GM12878 (cell line): ENCODE data around the gene EMP3. TPM values are rescaled to one million over a fixed set of nuclear protein-coding genes. Genes with fewer than 3 reads are reported as not detected.
A peak's percentile ranks its signal among the peaks of the same experiment; 100 is the strongest.

Source experiments
- ATAC-seq: fragments of 200-7000 bp; cut with Tn5 transposase; 3 replicates; pipeline ENCODE4 v1.9.1; 2020; ENCODE audit warnings: mild to moderate bottlenecking, moderate library complexity
- BruUV-seq: library from RNA; stranded (reverse); fragments of 400-500 nt; replicated peaks from 2 replicates; lab custom pipeline; 2021; lab: Mats Ljungman, UMichigan
- CTCF ChIA-PET: fragments of 300-600 bp; sonication (Branson Sonifier 250); formaldehyde crosslinking; extraction: SDS; loops from one replicate; lab custom pipeline; 2021; ENCODE audit warnings: inconsistent platforms; lab: Yijun Ruan, JAX
- POLR2A ChIA-PET: fragments of 350-600 bp; formaldehyde crosslinking; extraction: SDS; loops from one replicate; lab custom pipeline; 2021; ENCODE audit warnings: inconsistent platforms; lab: Charles Lee
- RAD21 ChIA-PET: fragments of 300-600 bp; sonication (Branson Sonifier 250); formaldehyde crosslinking; loops from one replicate; lab custom pipeline; 2023; ENCODE audit warnings: antibody characterized with exemption; ENCODE audit not compliant: unreplicated experiment; lab: Charles Lee
- SMC1A ChIA-PET: fragments of 300-600 bp; sonication (Branson Sonifier 250); formaldehyde crosslinking; loops from one replicate; lab custom pipeline; 2023; ENCODE audit not compliant: unreplicated experiment, uncharacterized antibody; lab: Charles Lee
- DNase-seq: peaks from one replicate; pipeline ENCODE4 v3.0.0-alpha.2; 2011; ENCODE audit warnings: low read depth, low spot score
- FAIRE-seq: peaks from 3 replicates; lab custom pipeline; 2011; peaks lifted over from hg19 to GRCh38; lab: Jason Lieb, UNC
- H2AFZ ChIP-seq: 2 replicates; pipeline ENCODE4 v1.6.0; 2011; ENCODE audit warnings: low read depth, low read length, control low read depth; ENCODE audit not compliant: control insufficient read depth
- H3K27ac ChIP-seq: 2 replicates; pipeline ENCODE4 v1.5.1; 2011; ENCODE audit warnings: control low read depth; ENCODE audit not compliant: control insufficient read depth, insufficient read depth
- H3K27me3 ChIP-seq, 2 experiments: replicated peaks in 1 of 2; 2 replicates each; pipeline versions ENCODE4 v1.6.0 to v1.6.1; 2011; ENCODE audit warnings: low read length in 1 of 2; ENCODE audit not compliant: control insufficient read depth in 2 of 2, insufficient read depth in 2 of 2
- H3K36me3 ChIP-seq, 2 experiments: 2 replicates each; pipeline ENCODE4 v1.5.1; 2011; ENCODE audit warnings: low read length in 1 of 2; ENCODE audit not compliant: control insufficient read depth in 2 of 2, insufficient read depth in 2 of 2
- H3K4me1 ChIP-seq: 2 replicates; pipeline ENCODE4 v1.6.1; 2011; ENCODE audit warnings: mild to moderate bottlenecking, low read length, moderate library complexity, mixed read lengths; ENCODE audit not compliant: control insufficient read depth, insufficient read depth
- H3K4me2 ChIP-seq: 2 replicates; pipeline ENCODE4 v1.6.0; 2011; ENCODE audit warnings: control low read depth; ENCODE audit not compliant: control insufficient read depth, insufficient read depth
- H3K4me3 ChIP-seq: fragments of 200-600 bp; sonication (generic); 2 replicates; pipeline ENCODE4 v1.5.1; 2016
- H3K79me2 ChIP-seq: 2 replicates; pipeline ENCODE4 v1.6.0; 2011; ENCODE audit warnings: low read length; ENCODE audit not compliant: control insufficient read depth, insufficient read depth
- H3K9ac ChIP-seq: 2 replicates; pipeline ENCODE4 v1.8.0; 2011; ENCODE audit warnings: low read length, control low read depth, mixed read lengths; ENCODE audit not compliant: control insufficient read depth, insufficient read depth
- H3K9me3 ChIP-seq: replicated peaks from 3 replicates; pipeline ENCODE4 v1.5.1; 2011; ENCODE audit warnings: mild to moderate bottlenecking, low read length; ENCODE audit not compliant: control insufficient read depth, insufficient read depth
- H4K20me1 ChIP-seq: 2 replicates; pipeline ENCODE4 v1.6.0; 2011; ENCODE audit not compliant: control insufficient read depth, insufficient read depth
- ASH2L ChIP-seq: fragments of 300-600, 200-600 bp; sonication (generic); IDR thresholded peaks from 2 replicates; pipeline ENCODE4 v1.6.1; 2017; ENCODE audit warnings: low read depth, mild to moderate bottlenecking, borderline replicate concordance
- BRCA1 ChIP-seq: IDR thresholded peaks from 2 replicates; pipeline ENCODE4 v1.6.1; 2011; ENCODE audit warnings: low read depth, low read length, improper control_type of control experiment
- CHD4 ChIP-seq: fragments of 200-600 bp; sonication (generic); IDR thresholded peaks from 2 replicates; pipeline ENCODE4 v1.6.1; 2016; ENCODE audit warnings: mild to moderate bottlenecking
- CTCF ChIP-seq, 3 experiments: IDR thresholded peaks in 2 of 3; conservative IDR thresholded peaks in 1 of 3; 2 replicates each; pipeline ENCODE4 v1.5.1; 2011; ENCODE audit warnings: low read depth in 3 of 3, low read length in 3 of 3, mild to moderate bottlenecking in 3 of 3, control low read depth in 2 of 3, moderate library complexity in 2 of 3, inconsistent platforms in 1 of 3, mixed read lengths in 1 of 3; ENCODE audit not compliant: control insufficient read depth in 2 of 3, insufficient read depth in 1 of 3; ENCODE audit errors: extremely low read depth in 1 of 3
- DPF2 ChIP-seq: fragments of 450-650 bp; IDR thresholded peaks from 2 replicates; pipeline ENCODE4 v1.6.1; 2017; ENCODE audit warnings: mild to moderate bottlenecking
- GABPA ChIP-seq: IDR thresholded peaks from 2 replicates; pipeline ENCODE4 v1.6.1; 2014; ENCODE audit warnings: antibody characterized with exemption, low read depth, mild to moderate bottlenecking, inconsistent platforms
- HCFC1 ChIP-seq: fragments of 150-350 bp; IDR thresholded peaks from 2 replicates; pipeline ENCODE4 v1.6.1; 2014; ENCODE audit warnings: low read length
- HDAC2 ChIP-seq: fragments of 200-600 bp; sonication (generic); IDR thresholded peaks from 2 replicates; pipeline ENCODE4 v1.6.1; 2017
- IKZF1 ChIP-seq: fragments of 450-650 bp; conservative IDR thresholded peaks from 2 replicates; pipeline ENCODE4 v1.6.1; 2017; ENCODE audit warnings: antibody characterized with exemption, mild to moderate bottlenecking
- KLF5 ChIP-seq: fragments of 450-650 bp; IDR thresholded peaks from 2 replicates; pipeline ENCODE4 v1.6.1; 2014; ENCODE audit warnings: mild to moderate bottlenecking; ENCODE audit not compliant: partially characterized antibody
- NFYB ChIP-seq: IDR thresholded peaks from 2 replicates; pipeline ENCODE4 v1.6.1; 2011; ENCODE audit warnings: low read depth, mild to moderate bottlenecking, low read length, improper control_type of control experiment, moderate library complexity; ENCODE audit not compliant: insufficient read depth
- NR2F1 ChIP-seq: fragments of 450-650 bp; conservative IDR thresholded peaks from 2 replicates; pipeline ENCODE4 v1.6.1; 2017; ENCODE audit warnings: mild to moderate bottlenecking
- PAX8 ChIP-seq: fragments of 450-650 bp; IDR thresholded peaks from 2 replicates; pipeline ENCODE4 v1.6.1; 2017; ENCODE audit warnings: mild to moderate bottlenecking, moderate library complexity
- SIX5 ChIP-seq: IDR thresholded peaks from 2 replicates; pipeline ENCODE4 v1.6.1; 2011; ENCODE audit warnings: mild to moderate bottlenecking, low read depth, low read length, moderate library complexity; ENCODE audit not compliant: severe bottlenecking
- SMAD5 ChIP-seq: IDR thresholded peaks from 2 replicates; pipeline ENCODE4 v1.6.1; 2016; ENCODE audit warnings: antibody characterized with exemption, low read depth
- SREBF2 ChIP-seq: IDR thresholded peaks from 2 replicates; pipeline ENCODE4 v1.6.1; 2012; ENCODE audit warnings: mild to moderate bottlenecking, low read length
- ZNF24 ChIP-seq: fragments of 450-650 bp; IDR thresholded peaks from 2 replicates; pipeline ENCODE4 v1.6.1; 2017; ENCODE audit warnings: antibody characterized with exemption, mild to moderate bottlenecking
- WGBS: methylation state at CpG from one replicate; pipeline ENCODE4 v1.1.6; 2016; ENCODE audit warnings: low lambda C conversion rate; ENCODE audit not compliant: insufficient replicate concordance, insufficient coverage; ENCODE audit errors: missing lambda C conversion rate; 5-methylcytosine and 5-hydroxymethylcytosine counted together
- in situ Hi-C: fragments of 300-500 bp; cut with MboI; formaldehyde crosslinking; loops from 9 replicates; pipeline ENCODE4 v1.14.3; 2018; ENCODE audit warnings: mixed read lengths
- intact Hi-C: fragments of 100-400 bp; cut with micrococcal nuclease; formaldehyde crosslinking; loops from one replicate; pipeline ENCODE4 v1.14.2; 2022; ENCODE audit not compliant: unreplicated experiment
- polyA plus RNA-seq, 11 experiments: library from polyadenylated mRNA; depleted of rRNA in 4 of 11; unstranded in 6 of 11; stranded (reverse) in 5 of 11; fragments of >200 nt; fragmentation: Nextera tagmentation in 4 of 11; fragmentation: Illumina TruSeq in 1 of 11; extraction: Ambion mirVana in 4 of 11; extraction: Trizol in 1 of 11; gene quantifications; 1 replicate in 1 of 11; 2 replicates in 10 of 11; pipeline versions ENCODE4 v1.2.1 to v1.2.3, GENCODE V29; 2011 to 2016; ENCODE audit warnings: inconsistent platforms in 2 of 11, missing spikeins in 2 of 11, low read depth in 1 of 11
- total RNA-seq, 4 experiments: library from RNA; depleted of rRNA in 3 of 4; stranded (reverse); fragments of >200 nt in 3 of 4; fragmentation: Illumina TruSeq in 1 of 4; extraction: Trizol in 1 of 4; gene quantifications; 2 replicates each; pipeline versions ENCODE4 v1.2.1 to v1.2.3, GENCODE V29; 2013 to 2021

Gene EMP3
- total and polyA plus RNA-seq, 10 of the 15 experiments (the other 5 are each of a cell fraction or from before 2014, with no cell fraction given) = 53.2 to 224 (median 134) TPM

GRCh38 chr19:48342841-48343540 lies 17.6 kb downstream of the EMP3 start (continued):
- TF ChIP-seq ASH2L (no peak), ZNF24 (no peak), CTCF (IDR thresholded peaks at IDR 0.05 in 2 of 3, conservative IDR thresholded peaks at IDR 0.05 in 1 of 3; ENCODE audit: control insufficient read depth in 2 of 3, extremely low read depth in 1 of 3, insufficient read depth in 1 of 3, low read depth in 3 of 3, low read length in 3 of 3) (no peak), CHD4 (no peak), NFYB (no peak), DPF2 (no peak), NR2F1 (no peak), SMAD5 (no peak), BRCA1 (no peak), PAX8 (no peak)
- TF ChIP-seq, all 136 proteins: peak for 0

GRCh38 chr19:48344892-48345291 lies 19.5 kb downstream of the EMP3 start:
- intact Hi-C loops = no loop called here
- no peak overlapping the region for H3K4me2 ChIP-seq
- TF ChIP-seq NFYB (no peak), SREBF2 (no peak), KLF5 (no peak), HCFC1 (peak; percentile 50), GABPA (no peak), SIX5 (peak; percentile 62), IKZF1 (no peak), HDAC2 (no peak)
- TF ChIP-seq, all 136 proteins: peak for 2
- Histone ChIP-seq H3K79me2 (no peaks in the 10 kb centered on the region), H2AFZ (no peak overlapping the region), H3K27ac (no peak overlapping the region), H3K36me3 (peaks cover 0 to 2% of the 10 kb centered on the region in 2 experiments; a peak in 2 of 4 replicates), H4K20me1 (no peaks in the 10 kb centered on the region), H3K4me1 (no peaks in the 10 kb centered on the region), H3K9ac (no peak overlapping the region), H3K9me3 (no peaks in the 10 kb centered on the region), H3K27me3 (no peaks in the 10 kb centered on the region), H3K4me3 (no peak overlapping the region)
- ChIA-PET CTCF (interaction anchor here (1.8 kb wide), 1 partner anchor 31 kb away, joined by 5 read pairs; no protein-coding TSS in a partner anchor), SMC1A (no interaction called here), POLR2A (no interaction called here), RAD21 (no interaction called here)
- ATAC-seq = 0 out of 3 replicates have a peak, but pooled peaks have one; percentile 50
- no peak for FAIRE-seq
- no peak for DNase-seq
- WGBS = 91% methylated on average over 6 of the region's 6 CpGs
- no TSS peak for BruUV-seq
- in situ Hi-C loops = no loop called here
